ENCODE measurements around the gene MAT2B.

MAT2B gene

DNA sequence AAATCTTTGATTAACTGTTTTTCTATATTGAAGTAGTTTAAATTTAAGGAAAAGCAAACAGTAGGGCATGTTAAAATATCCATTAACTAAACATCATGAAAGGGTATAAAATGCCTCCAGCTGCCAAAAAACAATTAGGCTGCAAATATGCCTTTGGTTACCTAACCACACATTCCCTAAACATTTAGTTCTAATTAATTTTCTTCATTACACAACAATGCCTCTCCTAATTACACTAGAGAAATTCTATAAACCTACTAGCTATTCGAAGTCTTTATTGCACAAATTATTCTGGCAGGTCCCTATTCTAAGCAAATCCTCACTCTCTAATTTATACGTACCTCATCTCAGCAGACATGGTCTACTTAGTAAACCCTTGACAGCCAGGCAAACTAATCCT lies 37.4 kb downstream of the MAT2B start:
- TF ChIP-seq, protein P1, sequence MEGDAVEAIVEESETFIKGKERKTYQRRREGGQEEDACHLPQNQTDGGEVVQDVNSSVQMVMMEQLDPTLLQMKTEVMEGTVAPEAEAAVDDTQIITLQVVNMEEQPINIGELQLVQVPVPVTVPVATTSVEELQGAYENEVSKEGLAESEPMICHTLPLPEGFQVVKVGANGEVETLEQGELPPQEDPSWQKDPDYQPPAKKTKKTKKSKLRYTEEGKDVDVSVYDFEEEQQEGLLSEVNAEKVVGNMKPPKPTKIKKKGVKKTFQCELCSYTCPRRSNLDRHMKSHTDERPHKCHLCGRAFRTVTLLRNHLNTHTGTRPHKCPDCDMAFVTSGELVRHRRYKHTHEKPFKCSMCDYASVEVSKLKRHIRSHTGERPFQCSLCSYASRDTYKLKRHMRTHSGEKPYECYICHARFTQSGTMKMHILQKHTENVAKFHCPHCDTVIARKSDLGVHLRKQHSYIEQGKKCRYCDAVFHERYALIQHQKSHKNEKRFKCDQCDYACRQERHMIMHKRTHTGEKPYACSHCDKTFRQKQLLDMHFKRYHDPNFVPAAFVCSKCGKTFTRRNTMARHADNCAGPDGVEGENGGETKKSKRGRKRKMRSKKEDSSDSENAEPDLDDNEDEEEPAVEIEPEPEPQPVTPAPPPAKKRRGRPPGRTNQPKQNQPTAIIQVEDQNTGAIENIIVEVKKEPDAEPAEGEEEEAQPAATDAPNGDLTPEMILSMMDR (conservative IDR thresholded peaks at IDR 0.05; ENCODE audit: low read depth) = no peak
- ChIA-PET CTCF (interaction anchor here (0.6 to 0.7 kb wide), 3 partner anchors 24 to 370 kb away, joined by 3 read pairs; no protein-coding TSS in a partner anchor), POLR2A (ENCODE audit: low non-redundant PET) (no interaction called here)

DNA sequence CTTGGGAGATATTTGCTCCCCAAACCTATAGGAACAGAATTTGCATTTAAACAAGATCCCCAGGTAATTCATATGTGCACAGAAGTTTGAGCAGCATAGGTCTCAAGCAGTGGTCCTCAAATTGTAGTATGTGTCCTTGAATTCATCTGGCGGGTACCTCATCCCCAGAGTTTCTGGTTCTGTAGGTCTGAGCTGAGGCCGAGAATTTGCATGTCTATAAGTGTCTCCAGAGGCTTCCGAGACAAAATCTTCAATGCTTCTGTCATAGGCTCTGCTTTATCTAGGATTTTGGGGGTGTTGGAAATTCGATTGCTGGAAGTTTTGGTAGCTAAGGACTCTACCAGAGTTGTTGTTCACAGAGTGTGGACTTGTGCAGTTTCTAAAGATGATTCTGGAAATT lies 38.6 kb downstream of the MAT2B start:
- H3K27ac ChIP-seq = no peak overlapping the region
- CTCF ChIA-PET = no interaction called here
- POLR2A ChIA-PET (ENCODE audit: low non-redundant PET) = no interaction called here
- TF ChIP-seq, protein P1 (conservative IDR thresholded peaks at IDR 0.05; ENCODE audit: low read depth) = no peak
- no peak for DNase-seq (ENCODE audit: low spot score)

More for the DNA sequence above, 37.4 kb downstream of the MAT2B start:
- no peak overlapping the region for H3K27ac ChIP-seq
- no peak for DNase-seq (ENCODE audit: low spot score)

- ChIA-PET CTCF (no interaction called here), POLR2A (ENCODE audit: low non-redundant PET) (no interaction called here)
- TF ChIP-seq, protein P1 (conservative IDR thresholded peaks at IDR 0.05; ENCODE audit: low read depth) = no peak
- no peak for DNase-seq (ENCODE audit: low spot score)
- no peak overlapping the region for H3K27ac ChIP-seq
Measured at GRCh38 chr5:163544836-163545235, 39.4 kb downstream of the MAT2B start.

GRCh38 chr5:163548649-163549048 lies 43.2 kb downstream of the MAT2B start:
- H3K27ac ChIP-seq = no peak overlapping the region
- TF ChIP-seq, protein P1 (conservative IDR thresholded peaks at IDR 0.05; ENCODE audit: low read depth) = no peak
- POLR2A ChIA-PET (ENCODE audit: low non-redundant PET) = no interaction called here
- no peak for DNase-seq (ENCODE audit: low spot score)
- CTCF ChIA-PET = no interaction called here

- TF ChIP-seq, protein P1 (conservative IDR thresholded peaks at IDR 0.05; ENCODE audit: low read depth) = no peak
- ChIA-PET CTCF (no interaction called here), POLR2A (ENCODE audit: low non-redundant PET) (interaction anchor here (0.6 kb wide), 1 partner anchor 41 kb away, joined by 4 read pairs; no protein-coding TSS in a partner anchor)
- no peak overlapping the region for H3K27ac ChIP-seq
- no peak for DNase-seq (ENCODE audit: low spot score)
Measured at GRCh38 chr5:163551156-163551555, 45.7 kb downstream of the MAT2B start.

DNA sequence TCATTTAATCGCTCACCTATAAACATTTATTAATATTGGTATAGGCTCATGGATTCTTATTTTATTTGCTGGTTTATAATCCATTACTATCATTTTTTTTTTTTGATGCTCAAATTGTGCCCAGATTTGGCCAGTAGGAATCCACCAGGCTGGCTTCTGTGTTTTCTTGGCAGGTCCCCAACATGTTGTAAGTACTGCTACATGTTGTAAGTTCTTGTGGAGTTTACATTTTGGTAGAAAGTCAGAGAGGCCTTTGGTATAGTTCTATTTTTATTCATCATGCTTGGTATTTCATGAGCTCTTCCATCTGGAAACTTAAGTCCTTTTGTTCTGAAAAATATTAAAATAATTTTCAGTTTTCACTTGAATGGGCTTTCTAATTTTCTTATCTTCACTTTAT lies 47.1 kb downstream of the MAT2B start:
- ChIA-PET POLR2A (ENCODE audit: low non-redundant PET) (no interaction called here), CTCF (no interaction called here)
- no peak for DNase-seq (ENCODE audit: low spot score)
- no peak overlapping the region for H3K27ac ChIP-seq
- TF ChIP-seq, protein P1 (conservative IDR thresholded peaks at IDR 0.05; ENCODE audit: low read depth) = no peak

GRCh38 chr5:163561339-163561738 lies 55.9 kb downstream of the MAT2B start:
- CTCF ChIA-PET = no interaction called here
- no peak for DNase-seq (ENCODE audit: low spot score)
- POLR2A ChIA-PET (ENCODE audit: low non-redundant PET) = no interaction called here
- TF ChIP-seq, protein P1 (conservative IDR thresholded peaks at IDR 0.05; ENCODE audit: low read depth) = no peak
- H3K27ac ChIP-seq = no peak overlapping the region

Data from RWPE1 (cell line).